HepG2 (cell line): ENCODE data around the gene PHF23. TPM values are rescaled to one million over a fixed set of nuclear protein-coding genes. Genes with fewer than 3 reads are reported as not detected.

ENCODE experiments used
- HNRNPL ChIP-seq: fragments of 200-400 bp; formaldehyde crosslinking; IDR thresholded peaks from 2 replicates; pipeline ENCODE4 v1.6.1; 2017; ENCODE audit warnings: mild to moderate bottlenecking, low read depth, low read length
- KLF15 ChIP-seq: sonication (generic); formaldehyde crosslinking; IDR thresholded peaks from 2 replicates; pipeline ENCODE4 v1.8.1; 2023; ENCODE audit warnings: borderline replicate concordance, mild to moderate bottlenecking, inconsistent platforms, missing genetic modification reagents, mixed read lengths
- RXRA ChIP-seq: sonication (generic); formaldehyde crosslinking; IDR thresholded peaks from 2 replicates; pipeline ENCODE4 v1.5.1; 2020; ENCODE audit warnings: missing genetic modification reagents
- SRY ChIP-seq: sonication (generic); formaldehyde crosslinking; IDR thresholded peaks from 2 replicates; pipeline ENCODE4 v1.8.0; 2022; ENCODE audit warnings: mild to moderate bottlenecking, missing genetic modification reagents
- TARDBP ChIP-seq: sonication (generic); formaldehyde crosslinking; IDR thresholded peaks from 2 replicates; pipeline ENCODE4 v1.8.0; 2022; ENCODE audit warnings: mild to moderate bottlenecking, missing genetic modification reagents
- TSC22D2 ChIP-seq: sonication (generic); formaldehyde crosslinking; IDR thresholded peaks from 2 replicates; pipeline ENCODE4 v1.5.1; 2020; ENCODE audit warnings: missing genetic modification reagents, mild to moderate bottlenecking, borderline replicate concordance
- ZBTB26 ChIP-seq: IDR thresholded peaks from 2 replicates; pipeline ENCODE4 v1.6.1; 2016; ENCODE audit warnings: missing compliant biosample characterization, missing genetic modification reagents, borderline replicate concordance
- ZBTB8A ChIP-seq: sonication (generic); formaldehyde crosslinking; IDR thresholded peaks from 2 replicates; pipeline ENCODE4 v1.4.0; 2020; ENCODE audit warnings: mild to moderate bottlenecking, low read depth, missing genetic modification reagents, borderline replicate concordance
- ZNF546 ChIP-seq: sonication (generic); formaldehyde crosslinking; conservative IDR thresholded peaks from 2 replicates; pipeline ENCODE4 v1.8.1; 2023; ENCODE audit warnings: mild to moderate bottlenecking, missing genetic modification reagents
- ZNF558 ChIP-seq: sonication (generic); formaldehyde crosslinking; IDR thresholded peaks from 2 replicates; pipeline ENCODE4 v1.9.0; 2022; ENCODE audit warnings: mild to moderate bottlenecking, missing genetic modification reagents, borderline replicate concordance
- ZNF598 ChIP-seq: sonication (generic); formaldehyde crosslinking; IDR thresholded peaks from 2 replicates; pipeline ENCODE4 v1.5.1; 2020; ENCODE audit warnings: mild to moderate bottlenecking, missing genetic modification reagents, borderline replicate concordance
- ZNF605 ChIP-seq: sonication (generic); formaldehyde crosslinking; IDR thresholded peaks from 2 replicates; pipeline ENCODE4 v1.8.0; 2022; ENCODE audit warnings: mild to moderate bottlenecking, missing genetic modification reagents
- ZNF782 ChIP-seq: sonication (generic); formaldehyde crosslinking; IDR thresholded peaks from 2 replicates; pipeline ENCODE4 v1.4.0; 2020; ENCODE audit warnings: missing genetic modification reagents, mild to moderate bottlenecking, borderline replicate concordance
- polyA plus RNA-seq, 8 experiments: library from polyadenylated mRNA; depleted of rRNA in 3 of 8; stranded (reverse) in 7 of 8; unstranded in 1 of 8; fragments of >200 nt; fragmentation: Illumina TruSeq in 4 of 8; extraction: Trizol in 4 of 8; gene quantifications; 2 replicates each; pipeline versions ENCODE4 v1.2.1 to v1.2.3, GENCODE V29; 2011 to 2016; ENCODE audit warnings: low read depth in 4 of 8, missing spikeins in 1 of 8, mixed read lengths in 1 of 8; ENCODE audit not compliant: insufficient read depth in 1 of 8
- total RNA-seq, 5 experiments: library from RNA; depleted of rRNA; stranded (reverse); fragments of >200 nt; fragmentation: Illumina TruSeq; extraction: Trizol; gene quantifications; 2 replicates each; pipeline ENCODE4 v1.2.3, GENCODE V29; 2016; ENCODE audit warnings: low read depth in 1 of 5
- TF ChIP-seq, protein P1 (sequence below): sonication (generic); formaldehyde crosslinking; IDR thresholded peaks from 2 replicates; pipeline ENCODE4 v1.5.1; 2020; ENCODE audit warnings: mild to moderate bottlenecking, missing genetic modification reagents, borderline replicate concordance
- TF ChIP-seq, protein P2 (sequence below): sonication (generic); formaldehyde crosslinking; conservative IDR thresholded peaks from 2 replicates; pipeline ENCODE4 v1.5.0; 2020; ENCODE audit warnings: missing genetic modification reagents
- TF ChIP-seq, protein P3 (sequence below): sonication (generic); formaldehyde crosslinking; IDR thresholded peaks from 2 replicates; pipeline ENCODE4 v1.5.0; 2020; ENCODE audit warnings: mild to moderate bottlenecking, missing genetic modification reagents, borderline replicate concordance
- TF ChIP-seq, protein P4 (sequence below), 2 experiments: fragments of 450-650 bp in 1 of 2; sonication (generic) in 1 of 2; formaldehyde crosslinking; IDR thresholded peaks; 2 replicates each; pipeline versions ENCODE4 v1.5.0 to v1.8.0; 2020 to 2022; ENCODE audit warnings: mild to moderate bottlenecking in 1 of 2, missing genetic modification reagents in 1 of 2

Gene PHF23
- total and polyA plus RNA-seq, 2 of the 13 experiments (the other 11 are each of a cell fraction or from before 2014, with no cell fraction given) = 27.6 to 33.2 TPM

DNA sequence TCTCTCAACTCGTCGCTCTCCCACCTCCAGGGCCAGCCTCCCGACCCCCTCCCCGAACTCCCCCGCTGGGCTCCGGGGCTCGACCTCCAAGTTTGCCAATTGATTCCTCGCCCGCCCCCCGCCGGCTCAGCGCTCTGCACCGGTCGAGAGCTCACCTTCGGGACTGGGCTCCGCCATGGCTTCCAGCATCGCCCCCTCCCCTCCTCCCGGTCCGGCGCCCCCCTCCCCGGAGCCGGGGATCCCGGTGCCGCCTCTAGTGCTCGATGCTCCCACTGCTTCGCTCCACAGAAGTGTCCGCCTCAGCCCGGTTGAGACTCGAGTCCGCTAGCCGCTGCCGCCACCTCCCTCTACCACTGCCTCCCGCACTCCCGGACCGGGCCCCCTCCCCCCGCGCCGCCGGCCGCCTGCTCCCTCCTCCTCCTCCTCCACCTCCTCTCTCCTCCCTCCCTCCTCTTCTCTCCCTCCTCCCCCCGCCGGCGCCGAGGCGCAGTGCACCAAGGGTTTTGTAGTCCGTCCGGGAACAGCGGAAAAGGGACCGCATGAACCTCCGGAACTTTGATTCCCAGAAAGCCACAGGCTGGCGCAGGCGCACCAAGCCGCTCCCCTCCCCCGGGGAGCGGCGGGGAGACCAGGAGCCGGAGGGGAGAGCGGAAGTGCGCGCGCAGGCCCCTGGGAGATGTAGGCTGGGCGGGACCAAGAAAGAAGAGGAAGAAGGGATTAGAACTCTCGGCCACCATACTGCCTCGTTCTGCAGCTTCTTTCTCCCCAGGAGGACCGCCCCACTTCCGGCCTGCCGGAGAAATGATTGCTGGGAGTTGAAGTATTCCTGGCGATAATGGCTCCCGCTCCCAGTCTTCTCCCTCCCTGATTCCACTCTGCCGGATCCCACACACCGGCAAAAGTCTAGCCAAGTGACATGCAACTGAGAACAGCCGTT lies at the start of gene PHF23 (continued):
- TF ChIP-seq, protein P1, sequence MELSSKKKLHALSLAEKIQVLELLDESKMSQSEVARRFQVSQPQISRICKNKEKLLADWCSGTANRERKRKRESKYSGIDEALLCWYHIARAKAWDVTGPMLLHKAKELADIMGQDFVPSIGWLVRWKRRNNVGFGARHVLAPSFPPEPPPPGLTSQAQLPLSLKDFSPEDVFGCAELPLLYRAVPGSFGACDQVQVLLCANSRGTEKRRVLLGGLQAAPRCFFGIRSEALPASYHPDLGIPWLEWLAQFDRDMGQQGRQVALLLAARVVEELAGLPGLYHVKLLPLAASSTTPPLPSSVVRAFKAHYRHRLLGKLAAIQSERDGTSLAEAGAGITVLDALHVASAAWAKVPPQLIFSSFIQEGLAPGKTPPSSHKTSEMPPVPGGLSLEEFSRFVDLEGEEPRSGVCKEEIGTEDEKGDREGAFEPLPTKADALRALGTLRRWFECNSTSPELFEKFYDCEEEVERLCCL (CRISPR knock-in tag) = no peak
- TF ChIP-seq, protein P2, sequence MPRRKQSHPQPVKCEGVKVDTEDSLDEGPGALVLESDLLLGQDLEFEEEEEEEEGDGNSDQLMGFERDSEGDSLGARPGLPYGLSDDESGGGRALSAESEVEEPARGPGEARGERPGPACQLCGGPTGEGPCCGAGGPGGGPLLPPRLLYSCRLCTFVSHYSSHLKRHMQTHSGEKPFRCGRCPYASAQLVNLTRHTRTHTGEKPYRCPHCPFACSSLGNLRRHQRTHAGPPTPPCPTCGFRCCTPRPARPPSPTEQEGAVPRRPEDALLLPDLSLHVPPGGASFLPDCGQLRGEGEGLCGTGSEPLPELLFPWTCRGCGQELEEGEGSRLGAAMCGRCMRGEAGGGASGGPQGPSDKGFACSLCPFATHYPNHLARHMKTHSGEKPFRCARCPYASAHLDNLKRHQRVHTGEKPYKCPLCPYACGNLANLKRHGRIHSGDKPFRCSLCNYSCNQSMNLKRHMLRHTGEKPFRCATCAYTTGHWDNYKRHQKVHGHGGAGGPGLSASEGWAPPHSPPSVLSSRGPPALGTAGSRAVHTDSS (CRISPR knock-in tag) = no peak
- TF ChIP-seq KLF15 (CRISPR knock-in tag) = no peak
- TF ChIP-seq TSC22D2 (CRISPR knock-in tag) = no peak
- TF ChIP-seq ZBTB8A (CRISPR knock-in tag) = no peak
- TF ChIP-seq, protein P3, sequence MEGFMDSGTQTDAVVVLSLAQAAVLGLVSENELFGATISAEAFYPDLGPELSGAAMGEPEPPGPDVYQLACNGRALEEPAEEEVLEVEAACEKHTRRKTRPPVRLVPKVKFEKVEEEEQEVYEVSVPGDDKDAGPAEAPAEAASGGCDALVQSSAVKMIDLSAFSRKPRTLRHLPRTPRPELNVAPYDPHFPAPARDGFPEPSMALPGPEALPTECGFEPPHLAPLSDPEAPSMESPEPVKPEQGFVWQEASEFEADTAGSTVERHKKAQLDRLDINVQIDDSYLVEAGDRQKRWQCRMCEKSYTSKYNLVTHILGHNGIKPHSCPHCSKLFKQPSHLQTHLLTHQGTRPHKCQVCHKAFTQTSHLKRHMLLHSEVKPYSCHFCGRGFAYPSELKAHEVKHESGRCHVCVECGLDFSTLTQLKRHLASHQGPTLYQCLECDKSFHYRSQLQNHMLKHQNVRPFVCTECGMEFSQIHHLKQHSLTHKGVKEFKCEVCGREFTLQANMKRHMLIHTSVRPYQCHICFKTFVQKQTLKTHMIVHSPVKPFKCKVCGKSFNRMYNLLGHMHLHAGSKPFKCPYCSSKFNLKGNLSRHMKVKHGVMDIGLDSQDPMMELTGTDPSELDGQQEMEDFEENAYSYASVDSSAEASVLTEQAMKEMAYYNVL (CRISPR knock-in tag) = peak; percentile 88; the same call in 1 of the 2 replicates
- TF ChIP-seq ZNF558 (CRISPR knock-in tag) = no peak
- no peak for TF ChIP-seq ZNF598
- 0 out of 2 replicates have a peak, but pooled peaks have one; percentile 30 for TF ChIP-seq RXRA (CRISPR knock-in tag)
- TF ChIP-seq, protein P4, sequence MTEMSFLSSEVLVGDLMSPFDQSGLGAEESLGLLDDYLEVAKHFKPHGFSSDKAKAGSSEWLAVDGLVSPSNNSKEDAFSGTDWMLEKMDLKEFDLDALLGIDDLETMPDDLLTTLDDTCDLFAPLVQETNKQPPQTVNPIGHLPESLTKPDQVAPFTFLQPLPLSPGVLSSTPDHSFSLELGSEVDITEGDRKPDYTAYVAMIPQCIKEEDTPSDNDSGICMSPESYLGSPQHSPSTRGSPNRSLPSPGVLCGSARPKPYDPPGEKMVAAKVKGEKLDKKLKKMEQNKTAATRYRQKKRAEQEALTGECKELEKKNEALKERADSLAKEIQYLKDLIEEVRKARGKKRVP (CRISPR knock-in tag; IDR thresholded peaks at IDR 0.05) = no peak
- no peak for TF ChIP-seq ZNF546 (CRISPR knock-in tag)
- TF ChIP-seq HNRNPL = no peak
- peak; percentile 39; the same call in 1 of the 2 replicates for TF ChIP-seq ZNF605 (CRISPR knock-in tag)
- TF ChIP-seq ZNF782 (CRISPR knock-in tag) = peak; percentile 34; the same call in 1 of the 2 replicates
- peak; percentile 91 for TF ChIP-seq TARDBP (CRISPR knock-in tag)
- TF ChIP-seq ZBTB26 (CRISPR knock-in tag) = peak; percentile 22; the same call in 1 of the 2 replicates
- no peak for TF ChIP-seq SRY (CRISPR knock-in tag)
